ENCODE data around the gene AHNAK. TPM values are rescaled to one million over a fixed set of nuclear protein-coding genes. Genes with fewer than 3 reads are reported as not detected.
"Not testable (repeated sequence)": the region's sequence is repeated elsewhere in the genome, so short reads cannot be mapped to it uniquely, and the experiment has no call there.

The AHNAK gene
- total and polyA plus RNA-seq, 4 donors, result 22.6 to 110 (median 38.1) TPM

GRCh38 chr11:62449912-62450311 lies 96.7 kb downstream of the AHNAK start:
- not testable (repeated sequence) for H3K27ac ChIP-seq (ENCODE audit: low read depth in 1 of 2, low read length in 2 of 2); H3K9ac ChIP-seq (ENCODE audit: low read depth in 1 of 2, low read length in 2 of 2); DNase-seq (ENCODE audit: low spot score); H3K4me3 ChIP-seq (ENCODE audit: low read depth in 1 of 3, low read length in 3 of 3); H3K36me3 ChIP-seq (ENCODE audit: control insufficient read depth in 4 of 4, insufficient read depth in 3 of 4, low read depth in 1 of 4, low read length in 3 of 4); H3K27me3 ChIP-seq (ENCODE audit: control insufficient read depth in 4 of 4, insufficient read depth in 4 of 4, low read length in 3 of 4); H3K9me3 ChIP-seq (ENCODE audit: control insufficient read depth in 4 of 4, low read length in 3 of 4)
- peaks cover 6 to 17% (median 11%) of the 10 kb centered on the region in 4 donors for H3K4me1 ChIP-seq (ENCODE audit: control insufficient read depth in 4 of 4, insufficient read depth in 4 of 4, low read length in 3 of 4)
- WGBS, result 79% methylated on average over 7 of the region's 7 CpGs

- TF ChIP-seq YY1 (IDR thresholded peaks at IDR 0.05), result peak; percentile 77
- TF ChIP-seq MAX (IDR thresholded peaks at IDR 0.05), result peak; percentile 80
- peak; percentile 41 for TF ChIP-seq NR2F2 (IDR thresholded peaks at IDR 0.05)
- TF ChIP-seq CTCF (IDR thresholded peaks at IDR 0.05; ENCODE audit: low read depth, low read length, missing input control), result peak; percentile 52
- TF ChIP-seq JUND (IDR thresholded peaks at IDR 0.05), result peak in 1 of 2 donors; percentile 66
- peak; percentile 2 to 71 for TF ChIP-seq RAD21 (IDR thresholded peaks at IDR 0.05)
- TF ChIP-seq EGR1 (IDR thresholded peaks at IDR 0.05; ENCODE audit: low read depth in 2 of 2), result no peak
- TF ChIP-seq FOXA1 (IDR thresholded peaks at IDR 0.05), result no peak
- peak; percentile 47 to 77 for TF ChIP-seq HNF4A (conservative IDR thresholded peaks at IDR 0.05)
- TF ChIP-seq SP1 (IDR thresholded peaks at IDR 0.05), result peak; percentile 74
- TF ChIP-seq ZBTB33 (IDR thresholded peaks at IDR 0.05), result peak; percentile 64
- TF ChIP-seq ATF3 (IDR thresholded peaks at IDR 0.05), result no peak
- TF ChIP-seq HNF4G (IDR thresholded peaks at IDR 0.05), result no peak
- peak in 1 of 2 donors; percentile 37 for TF ChIP-seq GABPA (IDR thresholded peaks at IDR 0.05 in 1 of 2, conservative IDR thresholded peaks at IDR 0.05 in 1 of 2)
- TF ChIP-seq FOXA2 (IDR thresholded peaks at IDR 0.05), result peak; percentile 63
- TF ChIP-seq RXRA (IDR thresholded peaks at IDR 0.05), result peak; percentile 72 to 91
- no peak for TF ChIP-seq TAF1 (conservative IDR thresholded peaks at IDR 0.05)
- peak overlapping the region in 1 of 2 donors; percentile 53 for H3K27ac ChIP-seq (ENCODE audit: low read depth in 1 of 2, low read length in 2 of 2)
- H3K4me1 ChIP-seq (ENCODE audit: control insufficient read depth in 4 of 4, insufficient read depth in 4 of 4, low read length in 3 of 4), result peaks cover 8 to 20% (median 14%) of the 10 kb centered on the region in 4 donors
- no peak overlapping the region for H3K4me3 ChIP-seq (ENCODE audit: low read depth in 1 of 3, low read length in 3 of 3)
- 28% methylated on average over 9 of the region's 9 CpGs for WGBS
- no peaks in the 10 kb centered on the region for H3K36me3 ChIP-seq (ENCODE audit: control insufficient read depth in 4 of 4, insufficient read depth in 3 of 4, low read depth in 1 of 4, low read length in 3 of 4)
- H3K9ac ChIP-seq (ENCODE audit: low read depth in 1 of 2, low read length in 2 of 2), result no peak overlapping the region
- DNase-seq (ENCODE audit: low spot score), result no peak
- H3K9me3 ChIP-seq (ENCODE audit: control insufficient read depth in 4 of 4, low read length in 3 of 4), result no peaks in the 10 kb centered on the region
- H3K27me3 ChIP-seq (ENCODE audit: control insufficient read depth in 4 of 4, insufficient read depth in 4 of 4, low read length in 3 of 4), result no peaks in the 10 kb centered on the region
Measured at GRCh38 chr11:62449451-62449851, 97.2 kb downstream of the AHNAK start.
